Osteocyte (in vitro differentiated cells): ENCODE results near the gene TP63. TPM values are rescaled to one million over a fixed set of nuclear protein-coding genes. Genes with fewer than 3 reads are reported as not detected.

Experiments used
- DNase-seq: peaks from one replicate; pipeline ENCODE4 v3.0.0; 2021; ENCODE audit warnings: mixed read lengths; ENCODE audit not compliant: unreplicated experiment; ENCODE audit errors: extremely low spot score
- H3K27ac Mint-ChIP-seq: one replicate; pipeline ENCODE4 v1.8.0; 2021; ENCODE audit warnings: mild to moderate bottlenecking, mixed read lengths; ENCODE audit not compliant: unreplicated experiment
- H3K27me3 Mint-ChIP-seq: one replicate; pipeline ENCODE4 v1.8.0; 2021; ENCODE audit warnings: mixed read lengths; ENCODE audit not compliant: unreplicated experiment
- H3K36me3 Mint-ChIP-seq: one replicate; pipeline ENCODE4 v1.8.0; 2021; ENCODE audit warnings: mixed read lengths; ENCODE audit not compliant: unreplicated experiment
- H3K4me1 Mint-ChIP-seq: one replicate; pipeline ENCODE4 v1.8.0; 2021; ENCODE audit warnings: mixed read lengths; ENCODE audit not compliant: unreplicated experiment
- H3K4me3 Mint-ChIP-seq: one replicate; pipeline ENCODE4 v1.8.0; 2021; ENCODE audit warnings: mild to moderate bottlenecking, moderate library complexity, mixed read lengths; ENCODE audit not compliant: unreplicated experiment
- H3K9me3 Mint-ChIP-seq: one replicate; pipeline ENCODE4 v1.8.0; 2021; ENCODE audit warnings: mixed read lengths; ENCODE audit not compliant: unreplicated experiment
- CTCF ChIP-seq: fragments of 200-600 bp; sonication (generic); IDR thresholded peaks from 2 replicates; pipeline ENCODE4 v1.5.0; 2021; ENCODE audit warnings: antibody characterized with exemption, mild to moderate bottlenecking, moderate library complexity
- total RNA-seq: library from RNA; stranded (reverse); gene quantifications from 2 replicates; pipeline ENCODE4 v1.2.1, GENCODE V29; 2021

The TP63 gene
- total RNA-seq, 1 donor from 2014 or later = 0.16 TPM

GRCh38 chr3:189787191-189787590 lies 156.0 kb downstream of the TP63 start:
- Mint-ChIP-seq H3K27me3 (no peaks in the 10 kb centered on the region), H3K4me3 (no peak overlapping the region), H3K9me3 (no peaks in the 10 kb centered on the region), H3K27ac (no peak overlapping the region), H3K36me3 (no peaks in the 10 kb centered on the region), H3K4me1 (no peaks in the 10 kb centered on the region)
- no peak for TF ChIP-seq CTCF
- DNase-seq = no peak

GRCh38 chr3:189787632-189788031 lies 156.4 kb downstream of the TP63 start:
- Mint-ChIP-seq H3K27ac (no peak overlapping the region), H3K4me3 (no peak overlapping the region), H3K36me3 (no peaks in the 10 kb centered on the region), H3K27me3 (no peaks in the 10 kb centered on the region), H3K9me3 (no peaks in the 10 kb centered on the region), H3K4me1 (no peaks in the 10 kb centered on the region)
- DNase-seq = no peak
- no peak for TF ChIP-seq CTCF

- no peaks in the 10 kb centered on the region for H3K9me3 Mint-ChIP-seq
- DNase-seq = no peak
- TF ChIP-seq CTCF = no peak
- H3K4me3 Mint-ChIP-seq = no peak overlapping the region
- H3K27me3 Mint-ChIP-seq = no peaks in the 10 kb centered on the region
- H3K27ac Mint-ChIP-seq = no peak overlapping the region
- H3K36me3 Mint-ChIP-seq = no peaks in the 10 kb centered on the region
- no peaks in the 10 kb centered on the region for H3K4me1 Mint-ChIP-seq
These were observed 158.2 kb downstream of the TP63 start for GRCh38 chr3:189789432-189789831.

- no peak for TF ChIP-seq CTCF
- Mint-ChIP-seq H3K4me1 (no peaks in the 10 kb centered on the region), H3K4me3 (no peak overlapping the region)
These were observed 159.5 kb downstream of the TP63 start for GRCh38 chr3:189790658-189791057.

GRCh38 chr3:189792046-189792929 lies 161.1 kb downstream of the TP63 start:
- H3K9me3 Mint-ChIP-seq = no peaks in the 10 kb centered on the region
- no peak for TF ChIP-seq CTCF
- no peaks in the 10 kb centered on the region for H3K27me3 Mint-ChIP-seq
- H3K36me3 Mint-ChIP-seq = no peaks in the 10 kb centered on the region
- H3K4me3 Mint-ChIP-seq = no peak overlapping the region
- H3K4me1 Mint-ChIP-seq = no peaks in the 10 kb centered on the region
- no peak for DNase-seq
- no peak overlapping the region for H3K27ac Mint-ChIP-seq

More at GRCh38 chr3:189790658-189791057, 159.5 kb downstream of the TP63 start:
- H3K27me3 Mint-ChIP-seq = no peaks in the 10 kb centered on the region
- no peaks in the 10 kb centered on the region for H3K36me3 Mint-ChIP-seq
- DNase-seq = no peak
- H3K27ac Mint-ChIP-seq = no peak overlapping the region
- H3K9me3 Mint-ChIP-seq = no peaks in the 10 kb centered on the region
